K562 treated with DMSO at 1 percent for 48 hours (cell line): ENCODE data around the gene HOXA4. TPM values are rescaled to one million over a fixed set of nuclear protein-coding genes. Genes with fewer than 3 reads are reported as not detected.

ENCODE experiments used
- total RNA-seq: library from RNA; unstranded; fragments of 300-600 nt; gene quantifications from 2 replicates; pipeline ENCODE4 v1.2.3, GENCODE V29; 2022; ENCODE audit warnings: low replicate concordance; ENCODE audit errors: extremely low read depth

Gene HOXA4
- total RNA-seq = not detected in 2 replicates

DNA sequence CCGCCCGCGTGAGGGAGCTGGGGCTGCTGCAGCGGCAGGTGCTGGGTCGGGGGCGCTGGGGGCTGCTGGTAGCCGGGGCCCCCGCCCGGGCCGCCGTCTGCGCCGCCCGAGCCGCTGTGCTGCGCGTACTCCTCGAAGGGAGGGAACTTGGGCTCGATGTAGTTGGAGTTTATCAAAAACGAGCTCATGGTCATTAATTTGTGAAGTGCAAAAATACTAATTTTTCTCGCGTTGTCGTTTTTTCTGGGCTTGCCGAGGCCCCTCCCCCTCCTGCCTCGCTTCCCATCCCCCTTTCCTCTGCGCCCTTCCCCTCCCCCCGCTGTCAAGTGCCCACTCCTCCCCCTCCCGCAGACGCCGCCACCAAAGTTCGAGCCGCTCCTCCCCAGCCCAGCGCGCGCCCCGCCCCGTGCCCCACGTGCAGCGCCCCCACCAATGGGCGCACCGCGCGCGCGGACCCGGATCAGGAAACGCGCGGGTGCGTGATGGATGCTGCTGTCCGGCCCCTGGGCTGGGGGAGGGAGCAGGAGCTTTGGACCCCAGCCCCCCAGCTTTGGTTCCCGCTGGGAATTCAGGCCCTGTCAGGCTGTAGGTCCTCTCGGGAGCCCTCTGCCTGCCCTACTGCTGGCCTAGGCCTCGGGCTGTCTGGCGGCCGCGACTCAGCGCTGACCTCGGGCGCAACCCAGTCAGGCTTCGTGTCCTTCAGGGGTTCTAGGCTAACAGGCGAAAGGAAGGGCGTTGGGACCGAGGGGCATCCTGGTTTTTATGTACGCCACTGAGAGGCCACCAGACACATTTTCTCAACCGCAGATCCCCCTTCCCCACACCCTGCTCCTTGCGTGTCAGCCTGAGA is at the start of gene HOXA4:
Gene HOXA4, minus strand, starts transcription at position 218 of the 850 bp plus-strand sequence. Its CDS starts 24 bp downstream, at position 194.

DNA sequence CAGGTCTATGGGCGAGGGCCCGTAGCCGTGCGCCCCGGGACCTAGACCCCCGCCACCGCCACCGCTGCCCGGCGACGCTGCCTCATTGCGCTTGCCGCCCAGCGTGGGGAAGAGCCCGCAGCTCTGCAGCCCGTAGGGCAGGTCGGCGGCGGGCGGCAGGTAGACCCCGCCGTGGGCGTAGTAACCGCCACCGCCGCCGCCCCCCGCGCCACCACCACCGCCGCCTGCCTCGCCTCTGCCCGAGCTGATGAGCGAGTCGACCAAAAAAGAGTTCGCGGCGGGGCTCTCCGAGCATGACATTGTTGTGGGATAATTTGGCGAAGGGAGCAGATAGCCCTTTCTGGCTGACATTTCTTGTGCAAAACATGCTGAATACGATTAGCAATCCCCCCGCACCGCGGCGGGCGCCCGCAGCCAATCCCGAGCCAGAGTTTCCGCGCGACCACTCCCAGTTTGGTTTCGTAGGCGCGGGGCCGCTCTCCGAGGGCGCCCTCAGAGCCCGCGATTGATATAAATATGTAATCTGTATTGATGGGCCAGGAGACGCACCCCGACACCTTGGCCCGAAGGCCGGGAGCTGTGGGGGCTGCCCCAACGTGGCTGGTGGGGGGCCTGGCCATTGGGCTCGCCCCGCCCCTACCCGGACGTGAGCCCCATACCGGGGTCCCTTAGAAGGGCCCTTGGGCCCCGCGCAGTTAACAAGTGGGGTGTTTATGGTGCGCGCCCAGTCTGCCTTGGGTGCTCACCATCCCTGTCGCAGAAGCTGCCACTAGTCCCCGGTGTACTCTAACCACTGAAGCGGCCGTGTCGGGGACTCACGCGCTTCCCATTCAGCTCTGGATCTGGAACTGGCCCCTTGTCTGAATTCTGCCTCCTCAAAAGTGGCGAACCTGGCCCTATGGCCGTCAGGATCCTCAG is 43.7 kb upstream of the HOXA4 start, which contains the start of gene HOXA10:
Gene HOXA10, minus strand, starts transcription at position 365 of the 918 bp plus-strand sequence. Its CDS starts 14 bp downstream, at position 351.

DNA sequence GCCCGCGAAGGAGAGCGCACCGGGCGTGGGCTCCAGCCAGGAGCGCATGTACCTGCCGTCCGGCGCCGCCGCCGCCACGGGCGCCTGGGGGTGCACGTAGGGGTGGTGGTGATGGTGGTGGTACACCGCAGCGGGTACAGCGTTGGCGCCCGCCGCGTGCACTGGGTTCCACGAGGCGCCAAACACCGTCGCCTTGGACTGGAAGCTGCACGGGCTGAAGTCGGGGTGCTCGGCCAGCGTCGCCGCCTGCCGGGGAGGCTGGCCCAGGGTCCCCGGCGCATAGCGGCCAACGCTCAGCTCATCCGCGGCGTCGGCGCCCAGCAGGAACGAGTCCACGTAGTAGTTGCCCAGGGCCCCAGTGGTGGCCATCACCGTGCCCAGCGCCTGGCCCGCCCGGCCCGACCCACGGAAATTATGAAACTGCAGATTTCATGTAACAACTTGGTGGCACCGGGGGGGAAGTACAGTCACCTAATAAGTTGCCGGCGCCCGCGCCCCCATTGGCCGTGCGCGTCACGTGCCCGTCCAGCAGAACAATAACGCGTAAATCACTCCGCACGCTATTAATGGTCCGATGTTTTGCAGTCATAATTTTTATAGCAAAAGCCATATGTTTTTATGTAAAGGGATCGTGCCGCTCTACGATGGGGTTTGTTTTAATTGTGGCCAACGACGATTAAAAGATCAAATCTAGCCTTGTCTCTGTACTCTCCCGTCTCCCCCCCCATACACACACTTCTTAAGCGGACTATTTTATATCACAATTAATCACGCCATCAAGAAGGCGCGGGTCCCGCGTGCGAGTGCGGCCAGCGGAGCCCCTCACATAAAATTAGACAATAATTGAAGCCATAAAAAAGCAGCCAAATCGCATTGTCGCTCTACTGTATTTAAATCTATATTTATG is 34.8 kb upstream of the HOXA4 start, which contains the start of gene HOXA9:
Gene HOXA9, minus strand, starts transcription at position 449 of the 907 bp plus-strand sequence. Its CDS starts 80 bp downstream, at position 369.

DNA sequence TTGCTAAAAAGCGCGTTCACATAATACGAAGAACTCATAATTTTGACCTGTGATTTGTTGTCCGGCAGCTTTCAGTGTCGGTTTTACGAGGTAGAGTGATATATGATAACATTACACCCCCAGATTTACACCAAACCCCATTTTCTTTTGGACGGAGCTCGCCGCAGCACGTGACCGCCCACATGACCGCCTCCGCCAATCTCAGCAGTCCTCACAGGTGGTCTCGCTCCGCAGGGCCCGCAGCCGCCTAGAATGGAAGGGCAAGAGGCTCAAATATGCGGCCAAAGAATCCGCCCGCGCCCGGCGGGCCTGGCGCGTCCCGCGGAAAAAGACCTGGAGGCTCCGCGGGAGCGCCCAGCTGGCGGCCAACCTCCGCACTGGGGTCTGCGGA is 25.9 kb upstream of the HOXA4 start, which contains the start of gene HOXA7:
Gene HOXA7, minus strand, starts transcription at position 168 of the 391 bp plus-strand sequence. Its CDS starts 130 bp downstream, at position 38.

DNA sequence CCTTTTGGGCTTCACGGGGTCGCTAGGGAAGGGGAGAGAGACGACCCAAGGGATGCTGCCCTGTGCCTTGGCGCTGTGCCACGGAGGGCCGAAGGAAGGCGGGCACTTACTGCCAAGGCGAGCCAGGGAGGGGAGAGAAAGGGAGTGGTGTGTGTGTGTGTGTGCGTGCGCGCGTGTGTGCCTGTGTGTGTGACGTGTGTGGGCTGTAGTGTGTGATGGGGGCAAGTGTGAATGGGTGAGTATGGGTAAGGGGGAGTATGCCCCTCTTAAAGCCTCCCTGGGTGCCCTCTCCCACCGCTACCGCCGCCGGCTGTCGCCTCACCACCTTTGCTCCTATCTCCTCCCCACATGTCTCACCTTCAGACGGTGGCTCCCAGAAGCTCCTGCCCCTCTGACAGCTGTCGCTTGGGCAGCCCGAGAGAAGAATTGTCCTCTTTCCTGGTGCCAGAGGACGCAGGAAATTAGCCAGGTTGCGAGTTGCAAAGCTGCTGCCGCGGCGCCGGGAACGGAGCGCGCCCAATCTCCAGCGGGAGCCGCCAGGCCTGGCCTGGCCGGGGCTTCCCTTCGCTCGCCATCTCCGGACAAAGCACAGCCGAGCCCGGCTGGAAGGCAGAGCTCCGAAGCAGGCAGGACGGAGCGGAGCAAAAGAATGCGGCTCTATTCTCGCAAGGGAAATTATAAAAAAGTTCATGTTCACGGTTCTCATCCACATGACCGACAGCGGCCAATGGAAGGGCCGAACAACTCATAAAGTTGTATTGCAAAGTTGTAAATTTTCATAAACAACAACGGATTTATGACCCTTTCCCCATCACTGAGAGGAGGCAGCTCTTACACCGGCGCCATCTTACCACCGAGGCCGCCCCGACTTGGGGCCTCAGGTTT is 21.6 kb upstream of the HOXA4 start, which contains the start of gene HOXA3:
Gene HOXA3, minus strand, starts transcription at position 653 of the 885 bp plus-strand sequence. CDS start 41,943 bp downstream, outside the sequence.

DNA sequence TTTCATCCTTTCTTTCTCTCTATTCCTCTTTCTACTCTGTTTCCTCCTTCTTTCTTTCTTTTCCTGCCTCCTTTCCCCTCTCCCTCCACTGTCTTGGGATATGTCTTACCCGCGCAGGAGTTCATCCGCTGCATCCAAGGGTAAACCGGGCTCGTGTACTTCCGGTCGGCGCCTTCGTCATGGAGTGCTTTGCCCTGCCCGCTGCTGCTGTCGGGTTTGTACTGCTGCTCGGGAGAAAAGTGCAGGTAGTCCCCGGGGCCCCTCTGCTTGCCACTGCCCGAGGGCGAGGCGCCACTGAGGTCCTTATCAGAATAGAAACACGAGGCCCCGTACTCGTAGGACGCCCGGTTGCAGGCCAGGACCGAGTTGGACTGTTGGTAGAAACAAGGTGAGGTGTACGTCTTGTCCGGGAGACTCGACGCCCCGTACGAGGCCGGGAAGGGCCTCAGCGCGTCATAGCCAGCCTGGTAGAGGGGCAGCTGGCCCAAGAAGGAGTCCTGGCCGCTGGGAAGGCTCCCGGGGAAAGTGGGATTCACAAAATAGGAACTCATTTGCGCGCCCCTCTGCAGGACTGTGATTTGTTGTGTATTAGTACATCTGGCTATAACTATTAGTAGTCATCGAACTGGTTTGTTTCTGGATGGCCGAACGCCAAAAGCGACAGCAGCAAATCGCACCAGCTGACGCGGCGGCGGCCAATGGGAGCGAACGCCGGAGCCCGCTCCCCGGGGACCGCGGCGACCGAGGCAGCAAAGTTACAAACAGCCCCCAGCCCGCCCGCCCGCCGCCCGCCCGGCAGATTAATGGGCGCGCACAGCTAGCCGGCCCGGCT is 16.9 kb upstream of the HOXA4 start, which contains the start of gene HOXA6:
Gene HOXA6, minus strand, starts transcription at position 576 of the 832 bp plus-strand sequence. Its CDS starts 25 bp downstream, at position 551.

DNA sequence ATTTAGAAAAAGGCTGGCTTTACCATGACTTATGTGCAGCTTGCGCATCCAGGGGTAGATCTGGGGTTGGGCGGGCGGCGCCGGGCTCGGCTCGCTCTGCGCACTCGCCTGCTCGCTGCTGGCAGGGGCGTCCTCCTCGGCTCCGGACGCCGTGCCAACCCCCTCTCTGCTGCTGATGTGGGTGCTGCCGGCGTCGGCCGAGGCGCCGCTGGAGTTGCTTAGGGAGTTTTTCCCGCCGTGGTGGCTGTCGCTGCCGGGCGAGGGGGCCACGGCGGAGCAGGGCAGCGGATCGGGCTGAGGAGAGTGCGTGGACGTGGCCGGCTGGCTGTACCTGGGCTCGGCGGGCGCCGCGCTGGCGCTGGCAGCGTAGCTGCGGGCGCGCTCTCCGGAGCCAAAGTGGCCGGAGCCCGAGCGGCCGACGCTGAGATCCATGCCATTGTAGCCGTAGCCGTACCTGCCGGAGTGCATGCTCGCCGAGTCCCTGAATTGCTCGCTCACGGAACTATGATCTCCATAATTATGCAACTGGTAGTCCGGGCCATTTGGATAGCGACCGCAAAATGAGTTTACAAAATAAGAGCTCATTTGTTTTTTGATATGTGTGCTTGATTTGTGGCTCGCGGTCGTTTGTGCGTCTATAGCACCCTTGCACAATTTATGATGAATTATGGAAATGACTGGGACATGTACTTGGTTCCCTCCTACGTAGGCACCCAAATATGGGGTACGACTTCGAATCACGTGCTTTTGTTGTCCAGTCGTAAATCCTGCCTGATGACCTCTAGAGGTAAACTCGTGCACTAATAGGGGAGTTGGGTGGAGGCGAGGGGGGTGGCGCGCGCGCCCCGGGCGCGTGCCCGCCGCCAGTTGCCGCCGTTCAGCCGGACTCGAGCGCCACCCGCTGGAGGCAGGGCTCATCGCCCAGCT is 12.7 kb upstream of the HOXA4 start, which contains the start of gene HOXA5:
Gene HOXA5, minus strand, starts transcription at position 659 of the 927 bp plus-strand sequence. Its CDS starts 74 bp downstream, at position 585.

DNA sequence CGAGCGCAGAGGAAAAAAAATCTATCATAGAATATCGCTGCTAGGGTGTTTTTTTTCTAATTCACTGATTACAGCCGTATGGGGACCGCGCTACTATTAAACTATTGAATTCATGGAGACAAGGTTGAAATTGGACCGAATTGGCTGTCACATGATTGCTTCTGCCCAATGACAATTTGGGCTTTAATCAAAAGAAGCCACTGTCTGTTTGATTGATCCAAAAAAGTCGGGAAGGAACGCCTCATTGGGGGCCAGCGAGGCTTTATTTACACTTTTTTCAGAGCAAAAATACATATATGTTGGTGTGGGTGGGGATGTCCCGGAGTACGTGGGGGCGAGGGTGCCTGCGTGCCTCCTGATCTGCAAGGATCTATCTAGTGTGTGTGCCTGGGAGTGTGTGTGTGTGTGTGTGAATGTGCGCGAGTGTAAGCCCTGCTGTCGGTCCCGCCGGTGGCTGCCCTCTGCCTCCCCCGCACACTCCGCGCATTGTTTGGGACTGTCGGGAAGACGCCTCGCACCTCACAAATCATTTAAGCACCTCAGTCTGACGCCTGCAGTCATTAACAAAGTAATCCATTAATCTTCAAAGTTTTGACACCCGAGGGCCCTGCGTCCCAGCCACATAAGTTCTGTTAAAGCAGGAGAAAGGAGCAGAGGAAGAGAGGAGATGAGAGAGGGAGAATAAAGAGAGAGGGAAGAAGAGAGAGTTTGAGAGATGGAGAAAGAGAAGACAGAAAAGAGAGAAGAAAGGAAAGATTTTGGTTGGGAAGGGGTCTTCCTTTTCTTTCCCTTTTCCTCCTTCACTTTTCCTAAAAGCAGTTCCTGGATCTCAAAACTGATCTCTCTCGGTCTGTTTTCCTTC is 27.7 kb downstream of the HOXA4 start, which contains the start of gene HOXA2:
Gene HOXA2, minus strand, starts transcription at position 103 of the 862 bp plus-strand sequence. CDS start 183 bp downstream, outside the sequence.

DNA sequence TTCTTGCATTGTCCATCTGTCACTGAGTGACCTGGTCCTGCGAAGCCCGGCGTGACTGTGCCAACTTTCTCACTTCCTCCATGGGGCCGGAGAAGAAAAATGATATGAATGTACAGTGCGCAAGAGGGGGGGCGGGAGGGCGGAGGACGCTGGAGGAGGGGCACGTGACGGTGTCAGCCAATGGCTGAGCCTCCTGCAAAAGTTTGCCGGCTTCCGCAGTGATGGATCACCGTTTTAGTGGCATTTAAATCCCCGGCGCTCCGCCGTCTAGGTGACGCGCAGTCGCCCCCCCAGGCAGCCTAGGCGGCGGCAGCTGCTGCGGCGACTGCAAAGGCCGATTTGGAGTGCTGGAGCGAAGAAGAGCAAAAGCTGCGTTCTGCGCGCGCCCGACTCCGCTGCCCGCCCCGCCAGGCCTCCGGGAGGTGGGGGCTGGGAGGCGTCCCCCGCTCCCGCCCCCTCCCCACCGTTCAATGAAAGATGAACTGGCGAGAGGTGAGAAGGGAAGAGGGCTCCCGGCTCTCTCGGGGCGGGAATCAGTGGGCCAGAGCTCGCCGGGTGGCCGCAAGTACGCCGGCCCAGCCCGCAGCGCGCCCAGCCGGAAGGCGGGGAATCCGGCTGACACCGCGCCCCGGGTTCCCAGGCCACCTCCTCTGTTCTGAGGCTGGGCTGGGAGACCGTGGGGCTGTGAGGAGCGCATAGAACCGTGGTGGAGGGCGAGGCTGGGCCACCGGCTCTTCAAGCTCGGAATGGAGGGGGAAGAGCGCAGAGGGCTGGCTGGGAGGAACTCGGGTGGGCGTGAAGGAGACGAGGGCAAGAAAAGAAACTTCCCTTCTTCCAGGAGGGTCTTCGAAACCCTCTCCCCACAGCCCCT is 34.4 kb downstream of the HOXA4 start, which contains the start of gene HOXA1:
Gene HOXA1, minus strand, starts transcription at position 104 of the 871 bp plus-strand sequence. Its CDS starts 88 bp downstream, at position 16.

Other genes with a start within 250 kb of the HOXA4 start
- gene HOXA1, start 34.8 kb downstream of the HOXA4 start, total RNA-seq = not detected in 2 replicates
- gene HOXA2, start 28.1 kb downstream of the HOXA4 start, total RNA-seq = not detected in 2 replicates
- not detected in 2 replicates for gene HOXA5, start 12.9 kb upstream of the HOXA4 start, total RNA-seq
- gene HOXA6, start 17.0 kb upstream of the HOXA4 start, total RNA-seq = not detected in 2 replicates
- gene HOXA3, start 21.8 kb upstream of the HOXA4 start, total RNA-seq = not detected in 2 replicates
- gene HOXA7, start 25.9 kb upstream of the HOXA4 start, total RNA-seq = not detected in 2 replicates
- not detected in 2 replicates for gene HOXA9, start 34.8 kb upstream of the HOXA4 start, total RNA-seq
- not detected in 2 replicates for gene HOXA10, start 43.6 kb upstream of the HOXA4 start, total RNA-seq
- gene HOXA11, start 54.5 kb upstream of the HOXA4 start, total RNA-seq = not detected in 2 replicates
- gene HOXA13, start 69.3 kb upstream of the HOXA4 start, total RNA-seq = not detected in 2 replicates
- not detected in 2 replicates for gene EVX1, start 112.0 kb upstream of the HOXA4 start, total RNA-seq